ENCODE measurements around the gene POMC.
A peak's percentile ranks its signal among the peaks of the same experiment; 100 is the strongest.
"Not testable (repeated sequence)": the region's sequence is repeated elsewhere in the genome, so short reads cannot be mapped to it uniquely, and the experiment has no call there.

POMC gene

DNA sequence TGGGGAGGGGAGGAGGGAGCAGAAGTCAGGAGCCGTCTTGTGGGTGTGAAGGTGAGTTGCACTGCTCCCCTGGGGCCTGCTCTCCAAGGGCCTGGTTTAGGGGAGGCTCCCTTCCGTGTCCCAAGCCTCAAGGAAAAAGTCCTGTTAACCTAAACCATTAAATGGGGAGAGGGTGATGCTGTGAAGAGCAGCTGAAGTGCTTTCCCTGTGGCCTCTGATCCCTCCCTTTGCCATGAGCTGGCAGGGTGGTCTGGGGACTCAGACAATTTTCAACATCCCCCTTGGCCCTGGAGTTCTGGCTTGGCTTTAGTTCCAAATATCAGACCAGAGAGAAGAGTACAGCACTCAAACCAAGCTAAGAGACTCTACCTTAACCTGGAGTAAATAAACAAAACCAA is 692 bp upstream of the POMC start:
- no peak for DNase-seq (ENCODE audit: low read depth)
- H3K4me3 ChIP-seq (ENCODE audit: low read length), result no peak overlapping the region
- TF ChIP-seq, protein P1, sequence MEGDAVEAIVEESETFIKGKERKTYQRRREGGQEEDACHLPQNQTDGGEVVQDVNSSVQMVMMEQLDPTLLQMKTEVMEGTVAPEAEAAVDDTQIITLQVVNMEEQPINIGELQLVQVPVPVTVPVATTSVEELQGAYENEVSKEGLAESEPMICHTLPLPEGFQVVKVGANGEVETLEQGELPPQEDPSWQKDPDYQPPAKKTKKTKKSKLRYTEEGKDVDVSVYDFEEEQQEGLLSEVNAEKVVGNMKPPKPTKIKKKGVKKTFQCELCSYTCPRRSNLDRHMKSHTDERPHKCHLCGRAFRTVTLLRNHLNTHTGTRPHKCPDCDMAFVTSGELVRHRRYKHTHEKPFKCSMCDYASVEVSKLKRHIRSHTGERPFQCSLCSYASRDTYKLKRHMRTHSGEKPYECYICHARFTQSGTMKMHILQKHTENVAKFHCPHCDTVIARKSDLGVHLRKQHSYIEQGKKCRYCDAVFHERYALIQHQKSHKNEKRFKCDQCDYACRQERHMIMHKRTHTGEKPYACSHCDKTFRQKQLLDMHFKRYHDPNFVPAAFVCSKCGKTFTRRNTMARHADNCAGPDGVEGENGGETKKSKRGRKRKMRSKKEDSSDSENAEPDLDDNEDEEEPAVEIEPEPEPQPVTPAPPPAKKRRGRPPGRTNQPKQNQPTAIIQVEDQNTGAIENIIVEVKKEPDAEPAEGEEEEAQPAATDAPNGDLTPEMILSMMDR (IDR thresholded peaks at IDR 0.05; ENCODE audit: insufficient read depth, low read depth, low read length, missing control alignments), result no peak

DNA sequence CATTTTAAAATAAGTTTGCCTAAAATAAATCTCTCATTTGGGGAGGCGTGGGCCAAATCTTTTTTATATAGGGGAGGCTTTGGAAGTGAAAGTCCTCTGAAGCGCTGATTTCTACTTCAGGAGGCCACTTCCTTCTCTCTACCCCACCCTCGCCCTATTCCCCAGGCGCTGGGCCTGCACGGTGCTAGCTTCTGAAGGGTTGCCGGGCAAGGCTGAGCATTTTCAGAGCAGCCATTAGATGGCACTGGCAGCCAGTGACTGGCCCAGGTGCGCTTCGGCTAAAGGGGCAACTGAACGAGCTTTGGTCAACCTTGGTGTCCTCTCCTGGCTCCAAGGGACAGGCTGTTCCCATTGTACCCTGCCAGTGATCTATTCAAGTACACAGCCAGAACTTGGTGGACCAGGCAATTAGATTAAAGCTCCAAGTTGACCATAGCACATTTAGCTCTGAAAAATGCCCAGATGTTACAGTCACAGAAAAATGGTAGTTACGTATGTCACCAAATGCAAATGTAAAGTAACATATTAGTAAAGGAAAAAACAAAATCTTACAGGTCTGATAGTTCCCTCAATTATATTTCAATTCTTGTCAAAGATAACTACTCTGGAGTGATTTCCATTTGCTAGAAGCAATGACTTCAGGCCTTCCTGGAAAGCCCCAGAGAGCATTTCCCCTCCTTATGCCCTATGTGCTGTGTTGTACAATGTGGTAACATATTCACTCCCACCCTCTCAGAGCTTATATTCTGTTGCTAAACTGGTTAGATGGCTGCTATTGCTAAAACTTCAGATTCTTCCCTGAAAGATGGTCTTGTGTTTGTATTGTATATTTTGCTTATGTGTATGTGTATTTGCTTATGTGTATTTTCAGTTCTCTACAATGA is 2.1 kb downstream of the POMC start:
- TF ChIP-seq, protein P1 (IDR thresholded peaks at IDR 0.05; ENCODE audit: insufficient read depth, low read depth, low read length, missing control alignments), result peak; percentile 58
- H3K4me3 ChIP-seq (ENCODE audit: low read length), result no peak overlapping the region
- DNase-seq (ENCODE audit: low read depth), result peak; percentile 36

DNA sequence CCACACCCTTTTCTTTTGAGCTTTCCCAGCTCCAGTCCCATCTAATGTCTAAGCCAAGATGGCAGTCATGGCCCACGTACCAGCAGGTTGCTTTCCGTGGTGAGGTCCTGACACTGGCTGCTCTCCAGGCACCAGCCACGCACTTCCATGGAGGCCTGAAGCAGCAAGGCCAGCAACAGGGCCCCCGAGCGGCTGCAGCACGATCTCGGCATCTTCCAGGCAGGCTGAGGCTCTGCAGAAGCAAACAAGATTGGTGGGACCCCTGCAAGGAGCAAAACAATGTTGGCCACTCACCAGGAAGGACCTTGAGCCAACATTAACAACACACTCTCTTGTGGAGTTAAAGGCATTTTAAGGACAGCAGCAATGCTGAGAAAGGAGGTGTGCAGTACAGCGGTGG is 3.8 kb downstream of the POMC start:
- TF ChIP-seq, protein P1 (IDR thresholded peaks at IDR 0.05; ENCODE audit: insufficient read depth, low read depth, low read length, missing control alignments), result no peak
- no peak for DNase-seq (ENCODE audit: low read depth)
- H3K4me3 ChIP-seq (ENCODE audit: low read length), result no peak overlapping the region

DNA sequence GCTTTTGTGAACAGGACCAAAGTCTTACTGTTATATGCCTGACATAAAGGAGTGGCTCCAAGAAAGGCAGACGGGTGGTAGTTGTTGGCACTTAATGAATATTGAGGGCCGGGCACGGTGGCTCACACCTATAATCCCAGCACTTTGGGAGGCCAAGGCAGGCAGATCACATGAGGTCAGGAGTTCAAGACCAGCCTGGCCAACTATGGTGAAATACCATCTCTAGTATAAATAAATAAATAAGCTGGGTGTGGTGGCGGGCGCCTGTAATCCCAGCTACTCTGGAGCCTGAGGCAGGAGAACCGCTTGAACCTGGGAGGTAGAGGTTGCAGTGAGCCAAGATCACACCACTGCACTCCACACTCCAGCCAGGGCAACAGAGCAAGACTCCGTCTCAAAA is 6.3 kb downstream of the POMC start:
- not testable (repeated sequence) for H3K4me3 ChIP-seq (ENCODE audit: low read length); DNase-seq (ENCODE audit: low read depth)

DNA sequence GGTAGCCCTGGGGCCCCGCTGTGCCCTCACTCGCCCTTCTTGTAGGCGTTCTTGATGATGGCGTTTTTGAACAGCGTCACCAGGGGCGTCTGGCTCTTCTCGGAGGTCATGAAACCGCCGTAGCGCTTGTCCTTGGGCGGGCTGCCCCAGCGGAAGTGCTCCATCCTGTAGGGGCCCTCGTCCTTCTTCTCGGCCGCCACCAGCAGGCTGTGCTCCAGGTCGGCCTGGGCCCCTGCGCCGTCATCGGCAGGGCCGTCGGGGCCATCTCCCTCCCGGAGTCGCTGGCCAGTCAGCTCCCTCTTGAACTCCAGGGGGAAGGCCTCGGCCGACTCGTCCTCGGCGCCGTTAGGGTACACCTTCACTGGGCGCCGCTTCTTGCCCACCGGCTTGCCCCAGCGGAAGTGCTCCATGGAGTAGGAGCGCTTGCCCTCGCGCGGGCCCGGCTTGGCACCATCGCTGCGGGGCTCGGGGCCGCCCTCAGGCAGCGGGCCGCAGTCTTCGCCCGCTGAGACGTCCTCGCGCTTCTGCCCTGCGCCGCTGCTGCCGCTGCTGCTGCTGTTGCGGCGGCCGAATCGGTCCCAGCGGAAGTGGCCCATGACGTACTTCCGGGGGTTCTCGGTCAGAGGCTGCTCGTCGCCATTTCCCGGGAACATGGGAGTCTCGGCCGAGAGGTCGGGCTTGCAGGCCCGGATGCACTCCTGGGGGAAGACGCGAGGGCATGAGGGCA is 7.2 kb downstream of the POMC start:
- peak overlapping the region; percentile 27 for H3K4me3 ChIP-seq (ENCODE audit: low read length)
- peak; percentile 24 for DNase-seq (ENCODE audit: low read depth)
- TF ChIP-seq, protein P1 (IDR thresholded peaks at IDR 0.05; ENCODE audit: insufficient read depth, low read depth, low read length, missing control alignments), result no peak

DNA sequence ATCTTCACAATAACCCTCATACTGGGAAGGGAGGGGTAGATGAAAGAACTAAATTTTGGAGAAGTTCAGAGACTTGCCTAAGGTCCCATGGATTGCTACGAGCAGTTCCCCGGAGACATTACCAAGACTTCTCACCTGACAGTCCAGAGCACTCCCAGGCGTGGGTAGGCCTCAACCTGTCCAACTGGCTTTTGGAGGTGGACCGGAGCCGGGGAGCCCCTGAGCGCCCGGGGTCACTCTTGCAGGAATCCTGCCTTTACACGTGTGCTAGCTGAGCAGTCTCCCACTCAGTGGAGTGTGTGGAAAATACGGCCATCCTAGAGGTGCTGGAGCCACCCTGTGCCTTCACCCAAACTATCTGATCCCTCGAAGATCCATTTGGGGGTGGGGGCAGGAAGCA is 8.0 kb downstream of the POMC start:
- DNase-seq (ENCODE audit: low read depth), result no peak
- TF ChIP-seq, protein P1 (IDR thresholded peaks at IDR 0.05; ENCODE audit: insufficient read depth, low read depth, low read length, missing control alignments), result no peak
- no peak overlapping the region for H3K4me3 ChIP-seq (ENCODE audit: low read length)

DNA sequence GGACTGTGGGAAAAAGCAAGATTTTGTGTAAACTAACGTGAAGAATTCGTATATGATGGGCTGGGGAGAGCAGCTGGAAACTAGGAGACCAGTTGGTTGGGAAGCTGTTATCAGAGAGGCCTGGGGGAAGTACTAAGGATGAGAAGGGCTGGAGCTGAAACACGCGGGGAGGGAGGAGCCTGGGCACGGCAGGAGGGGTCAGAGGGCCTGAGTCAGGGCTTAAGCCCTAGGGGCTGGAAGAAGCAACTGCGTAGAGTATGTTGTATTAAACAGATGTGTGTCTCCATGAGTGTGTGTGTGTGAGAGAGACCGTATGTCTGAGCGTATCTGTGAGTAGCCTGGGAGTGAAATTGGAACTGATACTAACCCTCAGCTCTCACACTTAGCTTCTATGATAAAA is 8.4 kb downstream of the POMC start:
- DNase-seq (ENCODE audit: low read depth), result no peak
- no peak overlapping the region for H3K4me3 ChIP-seq (ENCODE audit: low read length)
- TF ChIP-seq, protein P1 (IDR thresholded peaks at IDR 0.05; ENCODE audit: insufficient read depth, low read depth, low read length, missing control alignments), result no peak

All from epithelial cell of esophagus (primary cell).